ENCODE results near the gene SCFD2.
"Not testable (repeated sequence)": the region's sequence is repeated elsewhere in the genome, so short reads cannot be mapped to it uniquely, and the experiment has no call there.

The SCFD2 gene

GRCh38 chr4:53348046-53348445 lies 17.8 kb downstream of the SCFD2 start:
- POLR2A ChIA-PET (ENCODE audit: low non-redundant PET) = interaction anchor here (0.5 to 1.5 kb wide), 2 partner anchors 11 to 18 kb away, joined by 3 to 6 read pairs; partner anchors contain the start of gene SCFD2
- TF ChIP-seq, protein P1, sequence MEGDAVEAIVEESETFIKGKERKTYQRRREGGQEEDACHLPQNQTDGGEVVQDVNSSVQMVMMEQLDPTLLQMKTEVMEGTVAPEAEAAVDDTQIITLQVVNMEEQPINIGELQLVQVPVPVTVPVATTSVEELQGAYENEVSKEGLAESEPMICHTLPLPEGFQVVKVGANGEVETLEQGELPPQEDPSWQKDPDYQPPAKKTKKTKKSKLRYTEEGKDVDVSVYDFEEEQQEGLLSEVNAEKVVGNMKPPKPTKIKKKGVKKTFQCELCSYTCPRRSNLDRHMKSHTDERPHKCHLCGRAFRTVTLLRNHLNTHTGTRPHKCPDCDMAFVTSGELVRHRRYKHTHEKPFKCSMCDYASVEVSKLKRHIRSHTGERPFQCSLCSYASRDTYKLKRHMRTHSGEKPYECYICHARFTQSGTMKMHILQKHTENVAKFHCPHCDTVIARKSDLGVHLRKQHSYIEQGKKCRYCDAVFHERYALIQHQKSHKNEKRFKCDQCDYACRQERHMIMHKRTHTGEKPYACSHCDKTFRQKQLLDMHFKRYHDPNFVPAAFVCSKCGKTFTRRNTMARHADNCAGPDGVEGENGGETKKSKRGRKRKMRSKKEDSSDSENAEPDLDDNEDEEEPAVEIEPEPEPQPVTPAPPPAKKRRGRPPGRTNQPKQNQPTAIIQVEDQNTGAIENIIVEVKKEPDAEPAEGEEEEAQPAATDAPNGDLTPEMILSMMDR (conservative IDR thresholded peaks at IDR 0.05; ENCODE audit: low read depth) = no peak
- CTCF ChIA-PET = interaction anchor here (0.7 kb wide), 2 partner anchors 34 to 1189 kb away, joined by 3 read pairs; no protein-coding TSS in a partner anchor
- DNase-seq (ENCODE audit: low spot score) = no peak
- H3K27ac ChIP-seq = no peak overlapping the region; the same call in 1 of the 2 replicates

GRCh38 chr4:53346920-53347852 lies 18.7 kb downstream of the SCFD2 start:
- H3K27ac ChIP-seq = peak overlapping the region; percentile 60
- POLR2A ChIA-PET (ENCODE audit: low non-redundant PET) = interaction anchor here (0.5 to 1.5 kb wide), 2 partner anchors 11 to 19 kb away, joined by 3 to 6 read pairs; partner anchors contain the start of gene SCFD2
- TF ChIP-seq, protein P1 (conservative IDR thresholded peaks at IDR 0.05; ENCODE audit: low read depth) = no peak
- CTCF ChIA-PET = interaction anchor here (0.6 kb wide), 2 partner anchors 33 to 157 kb away, joined by 3 to 5 read pairs; no protein-coding TSS in a partner anchor
- peak; percentile 51 for DNase-seq (ENCODE audit: low spot score)

DNA sequence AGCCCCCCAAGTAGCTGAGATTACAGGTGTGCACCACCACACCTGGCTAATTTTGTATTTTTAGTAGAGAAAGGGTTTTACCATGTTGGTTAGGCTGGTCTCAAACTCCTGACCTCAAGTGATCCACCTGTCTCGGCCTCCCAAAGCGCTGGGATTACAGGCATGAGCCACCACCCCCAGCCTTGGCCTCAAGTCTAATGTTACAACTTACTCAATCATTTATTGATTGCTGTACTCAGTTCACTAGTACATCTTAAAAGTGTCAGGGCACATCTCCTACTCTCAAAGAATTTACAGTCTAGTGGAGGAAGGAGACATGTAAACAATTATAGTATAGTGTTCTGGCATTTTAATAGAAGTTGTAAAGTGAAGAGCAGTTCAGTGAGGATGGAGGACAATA lies 19.5 kb downstream of the SCFD2 start:
- CTCF ChIA-PET; DNase-seq (ENCODE audit: low spot score): not testable (repeated sequence)
- H3K27ac ChIP-seq = peak overlapping the region; percentile 21; the same call in 1 of the 2 replicates
- POLR2A ChIA-PET (ENCODE audit: low non-redundant PET) = interaction anchor here (1.5 kb wide), 1 partner anchor 20 kb away, joined by 3 read pairs; the partner anchor contains the start of gene SCFD2

DNA sequence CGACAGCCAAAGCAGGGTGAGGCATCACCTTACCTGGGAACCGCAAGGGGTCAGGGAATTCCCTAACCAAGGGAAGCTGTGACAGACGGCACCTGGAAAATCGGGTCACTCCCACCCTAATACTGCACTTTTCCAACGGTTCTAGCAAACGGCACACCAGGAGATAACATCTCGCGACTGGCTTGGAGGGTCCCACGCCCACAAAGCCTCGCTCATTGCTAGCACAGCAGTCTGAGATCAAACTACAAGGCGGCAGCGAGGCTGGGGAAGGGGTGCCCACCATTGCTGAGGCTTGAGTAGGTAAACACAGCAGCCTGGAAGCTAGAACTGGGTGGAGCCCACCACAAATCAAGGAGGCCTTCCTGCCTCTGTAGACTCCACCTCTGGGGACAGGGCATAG lies 25.7 kb downstream of the SCFD2 start:
- H3K27ac ChIP-seq; POLR2A ChIA-PET (ENCODE audit: low non-redundant PET); DNase-seq (ENCODE audit: low spot score): not testable (repeated sequence)
- CTCF ChIA-PET = interaction anchor here (0.6 kb wide), 1 partner anchor 630 kb away, joined by 3 read pairs; no protein-coding TSS in a partner anchor

DNA sequence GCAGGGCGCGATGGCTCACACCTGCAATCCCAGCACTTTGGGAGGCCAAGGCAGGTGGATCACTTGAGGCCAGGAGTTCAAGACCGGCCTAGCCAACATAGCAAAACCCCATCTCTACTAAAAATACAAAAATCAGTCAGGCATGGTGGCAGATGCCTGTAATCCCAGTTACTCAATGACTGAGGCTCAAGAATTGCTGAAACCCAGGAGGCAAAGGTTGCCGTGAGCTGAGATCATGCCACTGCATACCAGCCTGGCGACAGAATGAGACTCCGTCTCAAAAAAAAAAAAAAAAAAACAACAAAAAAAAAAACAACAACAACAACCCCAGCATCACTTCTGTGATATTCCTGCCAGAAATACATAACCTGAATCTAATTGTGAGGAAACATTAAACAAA lies 30.9 kb downstream of the SCFD2 start:
- DNase-seq (ENCODE audit: low spot score); POLR2A ChIA-PET (ENCODE audit: low non-redundant PET); H3K27ac ChIP-seq: not testable (repeated sequence)
- CTCF ChIA-PET = interaction anchor here (0.6 kb wide), 1 partner anchor 22 kb away, joined by 3 read pairs; no protein-coding TSS in a partner anchor

DNA sequence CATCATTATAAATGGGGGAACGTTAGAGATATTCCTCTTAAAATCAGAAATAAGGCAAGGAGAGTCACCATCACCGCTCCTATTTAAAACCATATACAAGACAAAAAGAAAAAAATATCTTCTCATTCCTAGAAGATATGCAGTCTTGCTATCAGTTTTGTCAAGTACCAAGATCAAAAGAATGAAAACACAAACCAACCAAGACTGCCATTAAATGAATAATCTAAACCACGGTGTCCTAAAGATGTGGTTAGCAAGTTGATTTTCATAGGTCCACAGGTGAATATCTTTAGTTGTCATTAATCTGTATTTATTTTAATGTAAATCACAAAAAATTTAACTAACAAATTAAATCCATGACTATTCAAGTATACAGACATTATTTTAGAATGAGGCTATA lies 39.3 kb downstream of the SCFD2 start:
- no peak for DNase-seq (ENCODE audit: low spot score)
- H3K27ac ChIP-seq = no peak overlapping the region
- ChIA-PET CTCF (interaction anchor here (0.6 kb wide), 1 partner anchor 587 kb away, joined by 3 read pairs; no protein-coding TSS in a partner anchor), POLR2A (ENCODE audit: low non-redundant PET) (no interaction called here)
- TF ChIP-seq, protein P1 (conservative IDR thresholded peaks at IDR 0.05; ENCODE audit: low read depth) = no peak

GRCh38 chr4:53322696-53323095 lies 43.2 kb downstream of the SCFD2 start:
- CTCF ChIA-PET = interaction anchor here (0.7 kb wide), 1 partner anchor 42 kb away, joined by 4 read pairs; no protein-coding TSS in a partner anchor
- no peak overlapping the region for H3K27ac ChIP-seq

More at GRCh38 chr4:53322696-53323095, 43.2 kb downstream of the SCFD2 start:
- TF ChIP-seq, protein P1 (conservative IDR thresholded peaks at IDR 0.05; ENCODE audit: low read depth) = no peak
- POLR2A ChIA-PET (ENCODE audit: low non-redundant PET) = no interaction called here
- no peak for DNase-seq (ENCODE audit: low spot score)

Data from RWPE1 (cell line).